SH-SY5Y (cell line): Measurements from ENCODE around the gene AP5S1.

Experiments used
- GATA2 ChIP-seq: IDR thresholded peaks from 2 replicates; pipeline ENCODE4 v1.6.1; 2011; ENCODE audit warnings: mild to moderate bottlenecking, low read depth, low read length
- GATA3 ChIP-seq: IDR thresholded peaks from 2 replicates; pipeline ENCODE4 v1.6.1; 2011; ENCODE audit warnings: low read depth, mild to moderate bottlenecking, low read length, moderate library complexity

GRCh38 chr20:3848565-3848964 lies 28.2 kb downstream of the AP5S1 start:
- TF ChIP-seq GATA2 (no peak), GATA3 (no peak)
